H9 (cell line): ENCODE results near the gene EIF4A3. TPM values are rescaled to one million over a fixed set of nuclear protein-coding genes. Genes with fewer than 3 reads are reported as not detected.

Experiments
- DNase-seq: peaks from one replicate; pipeline ENCODE4 v3.0.0-alpha.2; 2017
- H2AFZ ChIP-seq: one replicate; pipeline ENCODE4 v1.6.1; 2013; ENCODE audit warnings: mild to moderate bottlenecking, low read length, control low read depth, moderate library complexity
- H2AK5ac ChIP-seq: 2 replicates; pipeline ENCODE4 v1.6.1; 2013; ENCODE audit warnings: low read length, control low read depth, mixed read lengths; ENCODE audit not compliant: insufficient read length
- H2BK120ac ChIP-seq: one replicate; pipeline ENCODE4 v1.6.1; 2013; ENCODE audit warnings: low read depth, mild to moderate bottlenecking, low read length, control low read depth, inconsistent platforms; ENCODE audit not compliant: poor library complexity, severe bottlenecking
- H2BK12ac ChIP-seq: 2 replicates; pipeline ENCODE4 v1.6.1; 2013; ENCODE audit warnings: low read length, control low read depth, mixed read lengths, low read depth; ENCODE audit not compliant: insufficient read length
- H2BK15ac ChIP-seq: 2 replicates; pipeline ENCODE4 v1.6.1; 2013; ENCODE audit warnings: low read depth, low read length, control low read depth
- H2BK20ac ChIP-seq: one replicate; pipeline ENCODE4 v1.6.1; 2013; ENCODE audit warnings: low read depth, mild to moderate bottlenecking, low read length, control low read depth, inconsistent platforms; ENCODE audit not compliant: poor library complexity, severe bottlenecking
- H2BK5ac ChIP-seq: 2 replicates; pipeline ENCODE4 v1.6.1; 2013; ENCODE audit warnings: low read length, control low read depth, mixed read lengths; ENCODE audit not compliant: insufficient read length
- H3K14ac ChIP-seq: 2 replicates; pipeline ENCODE4 v1.6.1; 2013; ENCODE audit warnings: low read length, control low read depth; ENCODE audit not compliant: insufficient read depth
- H3K18ac ChIP-seq: 2 replicates; pipeline ENCODE4 v1.6.1; 2013; ENCODE audit warnings: low read depth, mild to moderate bottlenecking, mixed read lengths, low read length, control low read depth; ENCODE audit not compliant: insufficient read length
- H3K23ac ChIP-seq: 2 replicates; pipeline ENCODE4 v1.6.1; 2013; ENCODE audit warnings: low read length, control low read depth, mixed read lengths, low read depth; ENCODE audit not compliant: insufficient read length
- H3K23me2 ChIP-seq: 2 replicates; pipeline ENCODE4 v1.6.1; 2013; ENCODE audit warnings: low read depth, mild to moderate bottlenecking, mixed read lengths, low read length, control low read depth; ENCODE audit not compliant: insufficient read length, poor library complexity, severe bottlenecking
- H3K27ac ChIP-seq: 2 replicates; pipeline ENCODE4 v1.5.1; 2013; ENCODE audit warnings: low read length, control low read depth, mixed read lengths, low read depth; ENCODE audit not compliant: insufficient read length
- H3K27me3 ChIP-seq: 2 replicates; pipeline ENCODE4 v1.6.1; 2013; ENCODE audit warnings: low read length, control low read depth, inconsistent platforms; ENCODE audit not compliant: insufficient read depth
- H3K4ac ChIP-seq: 2 replicates; pipeline ENCODE4 v1.6.1; 2013; ENCODE audit warnings: low read depth, mild to moderate bottlenecking, control low read depth, inconsistent platforms, low read length, moderate library complexity
- H3K4me1 ChIP-seq: 2 replicates; pipeline ENCODE4 v1.6.1; 2013; ENCODE audit warnings: low read length, control low read depth, inconsistent platforms; ENCODE audit not compliant: insufficient read depth
- H3K4me2 ChIP-seq: 2 replicates; pipeline ENCODE4 v1.6.1; 2013; ENCODE audit warnings: low read length, control low read depth, mixed read lengths; ENCODE audit not compliant: insufficient read length, insufficient read depth
- H3K56ac ChIP-seq: 2 replicates; pipeline ENCODE4 v1.6.1; 2013; ENCODE audit warnings: low read depth, mild to moderate bottlenecking, mixed read lengths, low read length, control low read depth; ENCODE audit not compliant: insufficient read length
- H3K79me1 ChIP-seq: 2 replicates; pipeline ENCODE4 v1.6.1; 2013; ENCODE audit warnings: low read depth, mild to moderate bottlenecking, moderate library complexity, low read length, control low read depth, inconsistent platforms; ENCODE audit not compliant: insufficient read depth, poor library complexity, severe bottlenecking
- H3K79me2 ChIP-seq: 2 replicates; pipeline ENCODE4 v1.6.1; 2013; ENCODE audit warnings: low read length, control low read depth, inconsistent platforms; ENCODE audit not compliant: insufficient read depth
- H3K9ac ChIP-seq: 2 replicates; pipeline ENCODE4 v1.6.1; 2013; ENCODE audit warnings: low read length, control low read depth, mixed read lengths; ENCODE audit not compliant: insufficient read length; ENCODE audit errors: extremely low read depth
- H3K9me3 ChIP-seq: one replicate; pipeline ENCODE4 v1.6.1; 2013; ENCODE audit warnings: low read depth, low read length, inconsistent platforms; ENCODE audit not compliant: control insufficient read depth
- H3T11ph ChIP-seq: one replicate; pipeline ENCODE4 v1.6.1; 2013; ENCODE audit warnings: mild to moderate bottlenecking, low read length, control low read depth, inconsistent platforms
- H4K20me1 ChIP-seq: one replicate; pipeline ENCODE4 v1.6.1; 2013; ENCODE audit not compliant: control insufficient read depth, insufficient read length, insufficient read depth
- H4K5ac ChIP-seq: 2 replicates; pipeline ENCODE4 v1.6.1; 2013; ENCODE audit warnings: low read depth, mild to moderate bottlenecking, mixed read lengths, low read length, control low read depth; ENCODE audit not compliant: insufficient read length
- H4K8ac ChIP-seq: replicated peaks from 2 replicates; pipeline ENCODE4 v1.6.1; 2013; ENCODE audit warnings: low read length, control low read depth, mixed read lengths, low read depth; ENCODE audit not compliant: insufficient read length
- H4K91ac ChIP-seq: 2 replicates; pipeline ENCODE4 v1.6.1; 2013; ENCODE audit warnings: low read depth, mild to moderate bottlenecking, moderate library complexity, mixed read lengths, low read length, control low read depth; ENCODE audit not compliant: insufficient read length
- H3K27ac Mint-ChIP-seq, 3 experiments: 2 replicates in 2 of 3; 3 replicates in 1 of 3; pipeline ENCODE4 v1.8.0; 2020 to 2021; ENCODE audit warnings: mixed read lengths in 3 of 3, mild to moderate bottlenecking in 1 of 3, moderate library complexity in 1 of 3
- H3K27me3 Mint-ChIP-seq: 2 replicates; pipeline ENCODE4 v1.8.0; 2021; ENCODE audit warnings: low read depth, mild to moderate bottlenecking, moderate library complexity, mixed read lengths
- H3K36me3 Mint-ChIP-seq, 3 experiments: 2 replicates in 2 of 3; 3 replicates in 1 of 3; pipeline ENCODE4 v1.8.0; 2020 to 2021; ENCODE audit warnings: low read depth in 3 of 3, mixed read lengths in 3 of 3; ENCODE audit not compliant: insufficient read depth in 1 of 3
- H3K4me1 Mint-ChIP-seq, 2 experiments: 2 replicates each; pipeline ENCODE4 v1.8.0; 2020; ENCODE audit warnings: mixed read lengths in 2 of 2
- H3K4me3 Mint-ChIP-seq, 2 experiments: 2 replicates in 1 of 2; 3 replicates in 1 of 2; pipeline ENCODE4 v1.8.0; 2020 to 2021; ENCODE audit warnings: mild to moderate bottlenecking in 2 of 2, mixed read lengths in 2 of 2, moderate library complexity in 1 of 2
- H3K9me3 Mint-ChIP-seq, 2 experiments: 2 replicates in 1 of 2; 3 replicates in 1 of 2; pipeline ENCODE4 v1.8.0; 2020; ENCODE audit warnings: mild to moderate bottlenecking in 2 of 2, mixed read lengths in 2 of 2, moderate library complexity in 1 of 2
- CTCF ChIP-seq: fragments of 200-600 bp; sonication (generic); conservative IDR thresholded peaks from 3 replicates; pipeline ENCODE4 v1.8.0; 2021; ENCODE audit warnings: antibody characterized with exemption, mild to moderate bottlenecking
- WGBS: extraction: QIAGEN DNeasy Blood & Tissue Kit; methylation state at CpG from one replicate; pipeline ENCODE4 v1.1.7; 2013; ENCODE audit warnings: missing lambda C conversion rate, low lambda C conversion rate, mixed read lengths; ENCODE audit not compliant: insufficient read length; ENCODE audit errors: extremely low coverage; 5-methylcytosine and 5-hydroxymethylcytosine counted together
- total RNA-seq: library from RNA; stranded (reverse); gene quantifications from 2 replicates; pipeline ENCODE4 v1.2.1, GENCODE V29; 2021

Gene EIF4A3
- total RNA-seq, 1 experiment from 2014 or later, result 162 TPM

GRCh38 chr17:80101011-80101945 is 45.6 kb downstream of the EIF4A3 start, which contains the start of gene GAA:
Gene GAA, plus strand, starts transcription at chr17:80101581. Its CDS starts 3,006 bp downstream, at chr17:80104587.
- Histone ChIP-seq H4K20me1 (no peaks in the 10 kb centered on the region), H2BK120ac (no peak within 1 kb of the TSS), H3K79me2 (no peaks in the 10 kb centered on the region), H3K4ac (no peak within 1 kb of the TSS), H2AK5ac (no peak within 1 kb of the TSS), H2BK5ac (no peak within 1 kb of the TSS), H3K79me1 (no peaks in the 10 kb centered on the region), H3K23me2 (peaks cover 8% of the 10 kb centered on the region), H3K23ac (no peak within 1 kb of the TSS), H2BK12ac (no peak within 1 kb of the TSS), H3K9ac (peak within 1 kb of the TSS; percentile 54), H4K5ac (no peak within 1 kb of the TSS), H3K9me3 (no peaks in the 10 kb centered on the region), H3K27ac (no peak within 1 kb of the TSS), H3T11ph (no peak within 1 kb of the TSS), H3K18ac (peak within 1 kb of the TSS; percentile 43), H3K27me3 (no peaks in the 10 kb centered on the region; the same call in 1 of the 2 replicates), H3K56ac (no peak within 1 kb of the TSS), H3K4me1 (peaks cover 5% of the 10 kb centered on the region; the same call in 1 of the 2 replicates), H3K14ac (peak within 1 kb of the TSS; percentile 74), H2BK15ac (no peak within 1 kb of the TSS), H4K91ac (no peak within 1 kb of the TSS), H4K8ac (no peak within 1 kb of the TSS), H2BK20ac (no peak within 1 kb of the TSS), H3K4me2 (peak within 1 kb of the TSS; percentile 47), H2AFZ (no peak within 1 kb of the TSS)
- peak; percentile 91 for TF ChIP-seq CTCF
- Mint-ChIP-seq H3K27me3 (peaks cover 14% of the 10 kb centered on the region), H3K9me3 (no peaks in the 10 kb centered on the region), H3K27ac (peak within 1 kb of the TSS in 2 of 3 experiments; percentile 56 to 94; a peak in 4 of 7 replicates), H3K4me1 (peaks cover 18 to 30% of the 10 kb centered on the region in 2 experiments), H3K4me3 (peak within 1 kb of the TSS; percentile 82 to 89), H3K36me3 (peaks cover 0 to 7% (median 0%) of the 10 kb centered on the region in 3 experiments; a peak in 3 of 7 replicates)
- no CpG with 5 or more reads among the region's 114 CpGs for WGBS
- peak; percentile 90 for DNase-seq
